H9 (cell line): Measurements from ENCODE around the gene SPRR4. TPM values are rescaled to one million over a fixed set of nuclear protein-coding genes. Genes with fewer than 3 reads are reported as not detected.

Experiments
- DNase-seq: peaks from one replicate; pipeline ENCODE4 v3.0.0-alpha.2; 2017
- H2AFZ ChIP-seq: one replicate; pipeline ENCODE4 v1.6.1; 2013; ENCODE audit warnings: mild to moderate bottlenecking, low read length, control low read depth, moderate library complexity
- H2AK5ac ChIP-seq: 2 replicates; pipeline ENCODE4 v1.6.1; 2013; ENCODE audit warnings: low read length, control low read depth, mixed read lengths; ENCODE audit not compliant: insufficient read length
- H2BK120ac ChIP-seq: one replicate; pipeline ENCODE4 v1.6.1; 2013; ENCODE audit warnings: low read depth, mild to moderate bottlenecking, low read length, control low read depth, inconsistent platforms; ENCODE audit not compliant: poor library complexity, severe bottlenecking
- H2BK12ac ChIP-seq: 2 replicates; pipeline ENCODE4 v1.6.1; 2013; ENCODE audit warnings: low read length, control low read depth, mixed read lengths, low read depth; ENCODE audit not compliant: insufficient read length
- H2BK15ac ChIP-seq: 2 replicates; pipeline ENCODE4 v1.6.1; 2013; ENCODE audit warnings: low read depth, low read length, control low read depth
- H2BK20ac ChIP-seq: one replicate; pipeline ENCODE4 v1.6.1; 2013; ENCODE audit warnings: low read depth, mild to moderate bottlenecking, low read length, control low read depth, inconsistent platforms; ENCODE audit not compliant: poor library complexity, severe bottlenecking
- H2BK5ac ChIP-seq: 2 replicates; pipeline ENCODE4 v1.6.1; 2013; ENCODE audit warnings: low read length, control low read depth, mixed read lengths; ENCODE audit not compliant: insufficient read length
- H3K14ac ChIP-seq: 2 replicates; pipeline ENCODE4 v1.6.1; 2013; ENCODE audit warnings: low read length, control low read depth; ENCODE audit not compliant: insufficient read depth
- H3K18ac ChIP-seq: 2 replicates; pipeline ENCODE4 v1.6.1; 2013; ENCODE audit warnings: low read depth, mild to moderate bottlenecking, mixed read lengths, low read length, control low read depth; ENCODE audit not compliant: insufficient read length
- H3K23ac ChIP-seq: 2 replicates; pipeline ENCODE4 v1.6.1; 2013; ENCODE audit warnings: low read length, control low read depth, mixed read lengths, low read depth; ENCODE audit not compliant: insufficient read length
- H3K23me2 ChIP-seq: 2 replicates; pipeline ENCODE4 v1.6.1; 2013; ENCODE audit warnings: low read depth, mild to moderate bottlenecking, mixed read lengths, low read length, control low read depth; ENCODE audit not compliant: insufficient read length, poor library complexity, severe bottlenecking
- H3K27ac ChIP-seq: 2 replicates; pipeline ENCODE4 v1.5.1; 2013; ENCODE audit warnings: low read length, control low read depth, mixed read lengths, low read depth; ENCODE audit not compliant: insufficient read length
- H3K27me3 ChIP-seq: 2 replicates; pipeline ENCODE4 v1.6.1; 2013; ENCODE audit warnings: low read length, control low read depth, inconsistent platforms; ENCODE audit not compliant: insufficient read depth
- H3K4ac ChIP-seq: 2 replicates; pipeline ENCODE4 v1.6.1; 2013; ENCODE audit warnings: low read depth, mild to moderate bottlenecking, control low read depth, inconsistent platforms, low read length, moderate library complexity
- H3K4me1 ChIP-seq: 2 replicates; pipeline ENCODE4 v1.6.1; 2013; ENCODE audit warnings: low read length, control low read depth, inconsistent platforms; ENCODE audit not compliant: insufficient read depth
- H3K4me2 ChIP-seq: 2 replicates; pipeline ENCODE4 v1.6.1; 2013; ENCODE audit warnings: low read length, control low read depth, mixed read lengths; ENCODE audit not compliant: insufficient read length, insufficient read depth
- H3K56ac ChIP-seq: 2 replicates; pipeline ENCODE4 v1.6.1; 2013; ENCODE audit warnings: low read depth, mild to moderate bottlenecking, mixed read lengths, low read length, control low read depth; ENCODE audit not compliant: insufficient read length
- H3K79me1 ChIP-seq: 2 replicates; pipeline ENCODE4 v1.6.1; 2013; ENCODE audit warnings: low read depth, mild to moderate bottlenecking, moderate library complexity, low read length, control low read depth, inconsistent platforms; ENCODE audit not compliant: insufficient read depth, poor library complexity, severe bottlenecking
- H3K79me2 ChIP-seq: 2 replicates; pipeline ENCODE4 v1.6.1; 2013; ENCODE audit warnings: low read length, control low read depth, inconsistent platforms; ENCODE audit not compliant: insufficient read depth
- H3K9ac ChIP-seq: 2 replicates; pipeline ENCODE4 v1.6.1; 2013; ENCODE audit warnings: low read length, control low read depth, mixed read lengths; ENCODE audit not compliant: insufficient read length; ENCODE audit errors: extremely low read depth
- H3K9me3 ChIP-seq: one replicate; pipeline ENCODE4 v1.6.1; 2013; ENCODE audit warnings: low read depth, low read length, inconsistent platforms; ENCODE audit not compliant: control insufficient read depth
- H3T11ph ChIP-seq: one replicate; pipeline ENCODE4 v1.6.1; 2013; ENCODE audit warnings: mild to moderate bottlenecking, low read length, control low read depth, inconsistent platforms
- H4K20me1 ChIP-seq: one replicate; pipeline ENCODE4 v1.6.1; 2013; ENCODE audit not compliant: control insufficient read depth, insufficient read length, insufficient read depth
- H4K5ac ChIP-seq: 2 replicates; pipeline ENCODE4 v1.6.1; 2013; ENCODE audit warnings: low read depth, mild to moderate bottlenecking, mixed read lengths, low read length, control low read depth; ENCODE audit not compliant: insufficient read length
- H4K8ac ChIP-seq: replicated peaks from 2 replicates; pipeline ENCODE4 v1.6.1; 2013; ENCODE audit warnings: low read length, control low read depth, mixed read lengths, low read depth; ENCODE audit not compliant: insufficient read length
- H4K91ac ChIP-seq: 2 replicates; pipeline ENCODE4 v1.6.1; 2013; ENCODE audit warnings: low read depth, mild to moderate bottlenecking, moderate library complexity, mixed read lengths, low read length, control low read depth; ENCODE audit not compliant: insufficient read length
- H3K27ac Mint-ChIP-seq, 3 experiments: 2 replicates in 2 of 3; 3 replicates in 1 of 3; pipeline ENCODE4 v1.8.0; 2020 to 2021; ENCODE audit warnings: mixed read lengths in 3 of 3, mild to moderate bottlenecking in 1 of 3, moderate library complexity in 1 of 3
- H3K27me3 Mint-ChIP-seq: 2 replicates; pipeline ENCODE4 v1.8.0; 2021; ENCODE audit warnings: low read depth, mild to moderate bottlenecking, moderate library complexity, mixed read lengths
- H3K36me3 Mint-ChIP-seq, 3 experiments: 2 replicates in 2 of 3; 3 replicates in 1 of 3; pipeline ENCODE4 v1.8.0; 2020 to 2021; ENCODE audit warnings: low read depth in 3 of 3, mixed read lengths in 3 of 3; ENCODE audit not compliant: insufficient read depth in 1 of 3
- H3K4me1 Mint-ChIP-seq, 2 experiments: 2 replicates each; pipeline ENCODE4 v1.8.0; 2020; ENCODE audit warnings: mixed read lengths in 2 of 2
- H3K4me3 Mint-ChIP-seq, 2 experiments: 2 replicates in 1 of 2; 3 replicates in 1 of 2; pipeline ENCODE4 v1.8.0; 2020 to 2021; ENCODE audit warnings: mild to moderate bottlenecking in 2 of 2, mixed read lengths in 2 of 2, moderate library complexity in 1 of 2
- H3K9me3 Mint-ChIP-seq, 2 experiments: 2 replicates in 1 of 2; 3 replicates in 1 of 2; pipeline ENCODE4 v1.8.0; 2020; ENCODE audit warnings: mild to moderate bottlenecking in 2 of 2, mixed read lengths in 2 of 2, moderate library complexity in 1 of 2
- CTCF ChIP-seq: fragments of 200-600 bp; sonication (generic); conservative IDR thresholded peaks from 3 replicates; pipeline ENCODE4 v1.8.0; 2021; ENCODE audit warnings: antibody characterized with exemption, mild to moderate bottlenecking
- WGBS: extraction: QIAGEN DNeasy Blood & Tissue Kit; methylation state at CpG from one replicate; pipeline ENCODE4 v1.1.7; 2013; ENCODE audit warnings: missing lambda C conversion rate, low lambda C conversion rate, mixed read lengths; ENCODE audit not compliant: insufficient read length; ENCODE audit errors: extremely low coverage; 5-methylcytosine and 5-hydroxymethylcytosine counted together
- total RNA-seq: library from RNA; stranded (reverse); gene quantifications from 2 replicates; pipeline ENCODE4 v1.2.1, GENCODE V29; 2021

Gene SPRR4
- total RNA-seq, 1 experiment from 2014 or later: not detected

- Histone ChIP-seq H2BK15ac (no peak overlapping the region), H3K23ac (no peak overlapping the region), H3K9me3 (no peaks in the 10 kb centered on the region), H3K79me1 (no peaks in the 10 kb centered on the region), H3K27me3 (no peaks in the 10 kb centered on the region), H2BK12ac (no peak overlapping the region), H2BK20ac (no peak overlapping the region), H3K4me1 (no peaks in the 10 kb centered on the region), H3K18ac (no peak overlapping the region), H3K9ac (no peak overlapping the region), H3K23me2 (no peaks in the 10 kb centered on the region), H2BK120ac (no peak overlapping the region), H3K4me2 (no peak overlapping the region), H2AFZ (no peak overlapping the region), H4K20me1 (no peaks in the 10 kb centered on the region), H3K56ac (no peak overlapping the region), H3K79me2 (no peaks in the 10 kb centered on the region), H2AK5ac (no peak overlapping the region), H3T11ph (no peak overlapping the region), H2BK5ac (no peak overlapping the region), H3K14ac (no peak overlapping the region), H3K4ac (no peak overlapping the region), H4K5ac (no peak overlapping the region), H4K91ac (no peak overlapping the region), H4K8ac (no peak overlapping the region), H3K27ac (no peak overlapping the region)
- TF ChIP-seq CTCF: no peak
- Mint-ChIP-seq H3K9me3 (peaks cover 3 to 17% of the 10 kb centered on the region in 2 experiments; a peak in 3 of 5 replicates), H3K36me3 (no peaks in the 10 kb centered on the region; a peak in 1 of 7 replicates), H3K27me3 (peaks cover 29% of the 10 kb centered on the region), H3K4me1 (no peaks in the 10 kb centered on the region), H3K27ac (no peak overlapping the region), H3K4me3 (no peak overlapping the region)
- no CpG with 5 or more reads among the region's 1 CpG for WGBS
- no peak for DNase-seq
These were observed 6.2 kb downstream of the SPRR4 start for GRCh38 chr1:152976688-152977087.
